Lower leg skin (tissue), 3 donors: ENCODE results near the gene PRM3.

Experiments used
- POLR2A ChIP-seq, 2 donors: fragments of 450-650 bp; IDR thresholded peaks; one replicate each; pipeline ENCODE4 v1.6.1; 2016 to 2017; ENCODE audit warnings: antibody characterized with exemption in 2 of 2, mild to moderate bottlenecking in 1 of 2, moderate library complexity in 1 of 2
- TF ChIP-seq, protein P1 (sequence below), 3 donors: fragments of 450-650 bp; IDR thresholded peaks; one replicate each; pipeline ENCODE4 v1.5.1; 2016; ENCODE audit warnings: antibody characterized with exemption in 3 of 3, mild to moderate bottlenecking in 3 of 3, moderate library complexity in 2 of 3

GRCh38 chr16:11276143-11276895, 2.9 kb upstream of the PRM3 start, which contains the start of gene PRM2:
- TF ChIP-seq, protein P1, sequence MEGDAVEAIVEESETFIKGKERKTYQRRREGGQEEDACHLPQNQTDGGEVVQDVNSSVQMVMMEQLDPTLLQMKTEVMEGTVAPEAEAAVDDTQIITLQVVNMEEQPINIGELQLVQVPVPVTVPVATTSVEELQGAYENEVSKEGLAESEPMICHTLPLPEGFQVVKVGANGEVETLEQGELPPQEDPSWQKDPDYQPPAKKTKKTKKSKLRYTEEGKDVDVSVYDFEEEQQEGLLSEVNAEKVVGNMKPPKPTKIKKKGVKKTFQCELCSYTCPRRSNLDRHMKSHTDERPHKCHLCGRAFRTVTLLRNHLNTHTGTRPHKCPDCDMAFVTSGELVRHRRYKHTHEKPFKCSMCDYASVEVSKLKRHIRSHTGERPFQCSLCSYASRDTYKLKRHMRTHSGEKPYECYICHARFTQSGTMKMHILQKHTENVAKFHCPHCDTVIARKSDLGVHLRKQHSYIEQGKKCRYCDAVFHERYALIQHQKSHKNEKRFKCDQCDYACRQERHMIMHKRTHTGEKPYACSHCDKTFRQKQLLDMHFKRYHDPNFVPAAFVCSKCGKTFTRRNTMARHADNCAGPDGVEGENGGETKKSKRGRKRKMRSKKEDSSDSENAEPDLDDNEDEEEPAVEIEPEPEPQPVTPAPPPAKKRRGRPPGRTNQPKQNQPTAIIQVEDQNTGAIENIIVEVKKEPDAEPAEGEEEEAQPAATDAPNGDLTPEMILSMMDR (IDR thresholded peaks at IDR 0.05), result no peak
- TF ChIP-seq POLR2A (IDR thresholded peaks at IDR 0.05), result no peak
